AG04450 (cell line): ENCODE data around the gene DEAF1. TPM values are rescaled to one million over a fixed set of nuclear protein-coding genes. Genes with fewer than 3 reads are reported as not detected.
"Not testable (repeated sequence)": the region's sequence is repeated elsewhere in the genome, so short reads cannot be mapped to it uniquely, and the experiment has no call there.

Source experiments
- CTCF ChIA-PET: fragments of 300-600, 350-600 bp; formaldehyde crosslinking; extraction: SDS; loops from one replicate; lab custom pipeline; 2022; ENCODE audit warnings: antibody characterized with exemption, inconsistent platforms; lab: Charles Lee
- POLR2A ChIA-PET: fragments of 350-600 bp; formaldehyde crosslinking; extraction: SDS; loops from one replicate; lab custom pipeline; 2021; ENCODE audit warnings: antibody characterized with exemption, inconsistent platforms; lab: Yijun Ruan, JAX
- DNase-seq: peaks from one replicate; pipeline ENCODE4 v3.0.0-alpha.2; 2011; ENCODE audit warnings: low read depth, low spot score
- H3K27ac ChIP-seq: one replicate; pipeline ENCODE4 v1.5.1; 2012; ENCODE audit warnings: low read depth, low read length, control low read depth
- H3K27me3 ChIP-seq: one replicate; pipeline ENCODE4 v1.6.0; 2012; ENCODE audit warnings: low read length; ENCODE audit not compliant: control insufficient read depth, insufficient read depth
- H3K4me3 ChIP-seq: 2 replicates; pipeline ENCODE4 v1.5.1; 2011; ENCODE audit warnings: mild to moderate bottlenecking, low read depth, low read length, control low read depth
- H3K9me3 ChIP-seq: 2 replicates; pipeline ENCODE4 v1.5.1; 2012; ENCODE audit warnings: low read length; ENCODE audit not compliant: control insufficient read depth, insufficient read depth
- polyA minus RNA-seq: library from RNA; depleted of rRNA, polyadenylated mRNA; stranded (reverse); fragments of >200 nt; gene quantifications from 2 replicates; pipeline ENCODE4 v1.2.3, GENCODE V29; 2011; rRNA and poly(A)+ RNA removed
- polyA plus RNA-seq: library from polyadenylated mRNA; depleted of rRNA; stranded (reverse); fragments of >200 nt; gene quantifications from 2 replicates; pipeline ENCODE4 v1.2.3, GENCODE V29; 2011; rRNA removed
- TF ChIP-seq, protein P1 (sequence below): IDR thresholded peaks from 2 replicates; pipeline ENCODE4 v1.5.1; 2011; ENCODE audit warnings: low read depth, low read length, control low read depth, inconsistent platforms

The DEAF1 gene, protein sequence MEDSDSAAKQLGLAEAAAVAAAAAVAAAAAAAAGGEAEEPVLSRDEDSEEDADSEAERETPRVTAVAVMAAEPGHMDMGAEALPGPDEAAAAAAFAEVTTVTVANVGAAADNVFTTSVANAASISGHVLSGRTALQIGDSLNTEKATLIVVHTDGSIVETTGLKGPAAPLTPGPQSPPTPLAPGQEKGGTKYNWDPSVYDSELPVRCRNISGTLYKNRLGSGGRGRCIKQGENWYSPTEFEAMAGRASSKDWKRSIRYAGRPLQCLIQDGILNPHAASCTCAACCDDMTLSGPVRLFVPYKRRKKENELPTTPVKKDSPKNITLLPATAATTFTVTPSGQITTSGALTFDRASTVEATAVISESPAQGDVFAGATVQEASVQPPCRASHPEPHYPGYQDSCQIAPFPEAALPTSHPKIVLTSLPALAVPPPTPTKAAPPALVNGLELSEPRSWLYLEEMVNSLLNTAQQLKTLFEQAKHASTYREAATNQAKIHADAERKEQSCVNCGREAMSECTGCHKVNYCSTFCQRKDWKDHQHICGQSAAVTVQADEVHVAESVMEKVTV
- polyA plus RNA-seq (13.0 and 19.6 TPM in 2 replicates), polyA minus RNA-seq (12.9 and 19.7 TPM in 2 replicates)

DNA sequence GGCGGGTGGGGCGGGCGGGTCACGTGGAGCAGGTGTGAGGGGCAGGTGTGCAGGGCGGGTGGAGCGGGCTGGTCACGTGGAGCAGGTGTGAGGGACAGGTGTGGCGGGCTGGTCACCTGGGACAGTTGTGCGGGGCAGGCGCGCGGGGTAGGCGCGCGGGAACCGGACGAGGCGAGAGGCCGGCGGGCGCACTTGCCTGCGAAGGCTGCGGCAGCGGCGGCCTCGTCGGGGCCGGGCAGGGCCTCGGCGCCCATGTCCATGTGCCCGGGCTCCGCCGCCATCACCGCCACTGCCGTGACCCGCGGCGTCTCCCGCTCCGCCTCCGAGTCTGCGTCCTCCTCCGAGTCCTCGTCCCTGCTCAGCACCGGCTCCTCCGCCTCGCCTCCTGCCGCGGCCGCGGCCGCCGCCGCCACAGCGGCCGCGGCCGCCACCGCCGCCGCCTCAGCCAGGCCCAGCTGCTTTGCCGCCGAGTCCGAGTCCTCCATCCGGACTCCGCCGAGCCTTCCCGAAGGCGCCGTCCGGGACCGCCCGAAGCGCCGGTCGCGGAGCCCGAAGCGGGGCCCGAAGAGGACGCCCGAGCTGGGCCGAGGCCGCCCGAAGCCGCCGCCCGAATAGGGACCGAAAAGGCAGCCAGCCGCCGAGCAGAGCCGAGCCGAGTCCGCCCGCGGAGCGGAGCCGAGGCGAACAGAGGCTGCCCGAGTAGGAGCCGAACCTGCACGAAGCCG, at the start of gene DEAF1:
Gene DEAF1, minus strand, starts transcription at position 660 of the 725 bp plus-strand sequence. Its CDS starts 175 bp downstream, at position 485.
- peak within 1 kb of the TSS; percentile 100 for H3K27ac ChIP-seq
- TF ChIP-seq, protein P1, sequence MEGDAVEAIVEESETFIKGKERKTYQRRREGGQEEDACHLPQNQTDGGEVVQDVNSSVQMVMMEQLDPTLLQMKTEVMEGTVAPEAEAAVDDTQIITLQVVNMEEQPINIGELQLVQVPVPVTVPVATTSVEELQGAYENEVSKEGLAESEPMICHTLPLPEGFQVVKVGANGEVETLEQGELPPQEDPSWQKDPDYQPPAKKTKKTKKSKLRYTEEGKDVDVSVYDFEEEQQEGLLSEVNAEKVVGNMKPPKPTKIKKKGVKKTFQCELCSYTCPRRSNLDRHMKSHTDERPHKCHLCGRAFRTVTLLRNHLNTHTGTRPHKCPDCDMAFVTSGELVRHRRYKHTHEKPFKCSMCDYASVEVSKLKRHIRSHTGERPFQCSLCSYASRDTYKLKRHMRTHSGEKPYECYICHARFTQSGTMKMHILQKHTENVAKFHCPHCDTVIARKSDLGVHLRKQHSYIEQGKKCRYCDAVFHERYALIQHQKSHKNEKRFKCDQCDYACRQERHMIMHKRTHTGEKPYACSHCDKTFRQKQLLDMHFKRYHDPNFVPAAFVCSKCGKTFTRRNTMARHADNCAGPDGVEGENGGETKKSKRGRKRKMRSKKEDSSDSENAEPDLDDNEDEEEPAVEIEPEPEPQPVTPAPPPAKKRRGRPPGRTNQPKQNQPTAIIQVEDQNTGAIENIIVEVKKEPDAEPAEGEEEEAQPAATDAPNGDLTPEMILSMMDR, result no peak
- peak; percentile 97 for DNase-seq
- no peaks in the 10 kb centered on the region for H3K27me3 ChIP-seq
- peak within 1 kb of the TSS; percentile 79 for H3K4me3 ChIP-seq
- POLR2A ChIA-PET, result interaction anchor here (1.2 to 2.4 kb wide), 5 partner anchors 12 to 56 kb away, joined by 4 to 11 read pairs (median 10); partner anchors contain the start of genes EPS8L2 and TALDO1
- CTCF ChIA-PET, result no interaction called here
- no peaks in the 10 kb centered on the region; the same call in 1 of the 2 replicates for H3K9me3 ChIP-seq

DNA sequence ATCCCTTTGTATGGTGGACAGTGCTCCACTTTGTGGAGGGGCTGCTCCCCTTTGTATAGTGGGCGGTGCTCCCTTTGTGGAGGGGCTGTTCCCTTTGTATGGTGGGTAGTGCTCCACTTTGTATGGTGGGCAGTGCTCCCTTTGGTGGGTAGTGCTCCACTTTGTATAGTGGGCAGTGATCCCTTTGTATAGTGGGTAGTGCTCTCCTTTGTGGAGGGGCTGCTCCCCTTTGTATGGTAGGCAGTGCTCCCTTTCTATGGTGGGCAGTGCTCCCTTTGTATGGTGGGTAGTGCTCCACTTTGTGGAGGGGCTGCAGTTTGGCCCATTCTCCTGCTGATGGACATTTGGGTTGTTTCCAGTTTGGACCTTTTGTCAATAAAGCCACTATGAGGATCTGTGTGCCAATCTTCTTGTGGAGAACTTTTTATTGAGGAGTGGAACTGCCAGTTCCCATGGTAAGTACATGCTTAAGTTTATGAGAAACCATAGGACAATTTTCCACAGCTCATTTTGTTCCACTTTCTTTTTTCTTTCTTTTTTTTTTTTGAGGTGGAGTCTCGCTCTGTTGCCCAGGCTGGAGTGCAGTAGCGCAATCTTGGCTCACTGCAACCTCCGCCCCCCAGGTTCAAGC, 47.7 kb upstream of the DEAF1 start:
- Histone ChIP-seq H3K4me3 (no peak overlapping the region), H3K27me3 (peaks cover 11% of the 10 kb centered on the region), H3K27ac (no peak overlapping the region), H3K9me3 (no peaks in the 10 kb centered on the region; the same call in 1 of the 2 replicates)
- POLR2A ChIA-PET, result interaction anchor here (1.3 kb wide), 1 partner anchor 76 kb away, joined by 3 read pairs; the partner anchor contains the start of gene PNPLA2
- CTCF ChIA-PET, result no interaction called here
- TF ChIP-seq, protein P1, result no peak
- DNase-seq, result no peak

DNA sequence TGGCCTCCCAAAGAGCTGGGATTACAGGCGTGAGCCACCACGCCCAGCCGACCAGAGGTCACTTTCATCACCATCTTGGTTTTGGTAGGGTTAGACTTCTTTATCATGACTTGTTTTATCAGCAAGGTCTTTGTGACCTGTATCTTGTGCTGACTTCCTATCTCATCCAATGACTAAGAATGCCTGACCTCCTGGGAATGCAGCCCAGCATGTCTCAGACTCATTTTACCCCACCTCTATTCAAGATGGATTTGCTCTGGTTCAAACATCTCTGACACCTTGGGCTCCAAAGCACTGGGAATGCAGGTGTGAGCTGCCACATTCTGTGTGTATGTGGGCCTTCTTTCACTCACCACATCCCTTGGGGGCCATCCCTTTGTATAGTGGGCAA, 47.1 kb upstream of the DEAF1 start:
- H3K4me3 ChIP-seq, result no peak overlapping the region
- peaks cover 15% of the 10 kb centered on the region for H3K27me3 ChIP-seq
- POLR2A ChIA-PET, result no interaction called here
- CTCF ChIA-PET, result no interaction called here
- no peak for DNase-seq
- H3K27ac ChIP-seq, result no peak overlapping the region
- TF ChIP-seq, protein P1, result no peak
- no peaks in the 10 kb centered on the region; the same call in 1 of the 2 replicates for H3K9me3 ChIP-seq

DNA sequence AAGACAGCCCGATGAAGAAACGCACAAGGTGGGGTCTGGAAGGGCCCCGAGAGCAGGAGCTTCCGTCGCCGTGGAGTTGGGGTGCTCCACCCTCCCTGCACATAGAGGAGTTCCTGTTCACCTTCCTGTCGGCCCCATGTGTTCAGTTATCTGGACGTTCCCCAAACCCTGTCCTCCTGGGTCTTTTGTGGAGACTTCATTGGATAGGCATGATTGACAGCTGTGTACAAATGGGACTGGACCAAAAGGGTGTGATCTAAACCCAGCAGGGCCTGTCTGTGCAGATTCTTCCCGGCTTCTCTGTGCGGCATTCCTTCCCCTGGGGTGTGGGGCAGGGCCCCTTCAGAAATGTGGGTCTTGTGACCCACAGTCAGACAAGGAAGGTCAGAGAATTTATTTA, 42.9 kb upstream of the DEAF1 start:
- H3K27me3 ChIP-seq, result peaks cover 17% of the 10 kb centered on the region
- DNase-seq, H3K9me3 ChIP-seq, H3K4me3 ChIP-seq, H3K27ac ChIP-seq, POLR2A ChIA-PET, CTCF ChIA-PET: not testable (repeated sequence)

DNA sequence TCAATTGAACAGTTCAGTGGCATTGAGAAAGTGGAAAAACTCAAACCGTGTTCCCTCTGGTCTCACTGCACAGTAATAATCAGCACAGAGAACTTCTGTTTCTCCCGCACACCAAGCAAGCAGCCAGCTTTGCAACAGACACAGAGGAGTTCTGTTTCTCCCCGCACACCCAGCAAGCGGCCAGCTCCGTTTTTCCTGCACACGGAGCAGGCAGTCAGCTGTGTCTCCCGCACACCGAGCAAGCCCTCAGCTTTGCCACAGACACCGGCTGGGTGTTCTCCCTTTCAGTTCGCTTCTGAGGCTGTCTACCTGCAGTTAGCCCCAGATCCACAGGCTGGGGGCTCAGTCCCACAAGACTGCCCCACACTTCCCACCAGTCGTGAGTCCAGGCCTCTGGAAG, 42.3 kb upstream of the DEAF1 start:
- CTCF ChIA-PET, result no interaction called here

DNA sequence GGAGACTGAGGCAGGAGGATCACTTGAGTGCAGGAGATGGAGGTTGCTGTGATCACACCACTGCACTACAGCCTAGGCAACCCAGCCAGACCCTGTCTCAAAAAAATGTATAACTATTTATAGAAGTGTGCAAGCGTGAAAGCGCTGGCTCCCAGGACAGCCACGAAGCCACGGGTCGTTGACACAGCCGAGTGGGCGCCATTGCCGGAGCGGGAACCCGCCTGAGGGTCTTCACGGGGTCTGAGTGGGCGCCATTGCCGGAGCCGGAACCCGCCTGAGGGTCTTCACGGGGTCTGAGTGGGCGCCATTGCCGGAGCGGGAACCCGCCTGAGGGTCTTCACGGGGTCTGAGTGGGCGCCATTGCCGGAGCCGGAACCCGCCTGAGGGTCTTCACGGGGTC, 39.5 kb upstream of the DEAF1 start:
- H3K4me3 ChIP-seq, H3K9me3 ChIP-seq, CTCF ChIA-PET, DNase-seq, H3K27ac ChIP-seq, POLR2A ChIA-PET: not testable (repeated sequence)
- peaks cover 18% of the 10 kb centered on the region for H3K27me3 ChIP-seq

More for the DNA sequence above, 42.3 kb upstream of the DEAF1 start:
- POLR2A ChIA-PET, result no interaction called here
- no peak for DNase-seq
- TF ChIP-seq, protein P1, result no peak
- H3K27me3 ChIP-seq, result peaks cover 18% of the 10 kb centered on the region
- H3K27ac ChIP-seq, result no peak overlapping the region
- H3K4me3 ChIP-seq, result no peak overlapping the region
- no peaks in the 10 kb centered on the region; the same call in 1 of the 2 replicates for H3K9me3 ChIP-seq
